Epithelial cell of esophagus (primary cell): ENCODE results near the gene SMR3B.

Experiments used
- DNase-seq: peaks from one replicate; pipeline ENCODE4 v3.0.0; 2010; ENCODE audit warnings: low read depth
- H3K4me3 ChIP-seq: 2 replicates; pipeline ENCODE4 v1.5.1; 2011; ENCODE audit warnings: mild to moderate bottlenecking, low read length, control low read depth
- CTCF ChIP-seq: IDR thresholded peaks from 2 replicates; pipeline ENCODE4 v1.5.1; 2011; ENCODE audit warnings: low read depth, mild to moderate bottlenecking, low read length, control low read depth, inconsistent platforms; ENCODE audit not compliant: insufficient read depth; ENCODE audit errors: missing control alignments

The SMR3B gene

GRCh38 chr4:70392057-70392776, 9.3 kb downstream of the SMR3B start:
- TF ChIP-seq CTCF: no peak
- H3K4me3 ChIP-seq: no peak overlapping the region
- DNase-seq: no peak

GRCh38 chr4:70397580-70397979, 14.6 kb downstream of the SMR3B start, which contains the start of gene OPRPN:
TSS of gene OPRPN (plus strand) at chr4:70397940. CDS start at chr4:70399286, 1,346 bp downstream.
- TF ChIP-seq CTCF: no peak
- DNase-seq: no peak
- no peak within 1 kb of the TSS for H3K4me3 ChIP-seq

- TF ChIP-seq CTCF: no peak
- peak; percentile 54 for DNase-seq
- no peak overlapping the region for H3K4me3 ChIP-seq
These were observed 16.4 kb downstream of the SMR3B start for GRCh38 chr4:70399319-70399718.

GRCh38 chr4:70402762-70403161, 19.8 kb downstream of the SMR3B start:
- TF ChIP-seq CTCF: no peak
- H3K4me3 ChIP-seq: no peak overlapping the region
- DNase-seq: no peak

- TF ChIP-seq CTCF: no peak
- DNase-seq: no peak
- H3K4me3 ChIP-seq: no peak overlapping the region
These were observed 22.8 kb downstream of the SMR3B start for GRCh38 chr4:70405765-70406164.

GRCh38 chr4:70425306-70425705, 42.4 kb downstream of the SMR3B start:
- TF ChIP-seq CTCF: no peak
- DNase-seq: no peak
- no peak overlapping the region for H3K4me3 ChIP-seq

GRCh38 chr4:70426789-70427188, 43.9 kb downstream of the SMR3B start:
- no peak overlapping the region for H3K4me3 ChIP-seq
- no peak for TF ChIP-seq CTCF
- DNase-seq: no peak
